HG03108 (cell line): ENCODE measurements around the gene GINS3.

Experiments
- ATAC-seq: cut with Tn5 transposase; IDR thresholded peaks from one replicate; pipeline ENCODE4 v1.9.1; 2021; ENCODE audit warnings: moderate library complexity; ENCODE audit not compliant: unreplicated experiment

Gene GINS3

DNA sequence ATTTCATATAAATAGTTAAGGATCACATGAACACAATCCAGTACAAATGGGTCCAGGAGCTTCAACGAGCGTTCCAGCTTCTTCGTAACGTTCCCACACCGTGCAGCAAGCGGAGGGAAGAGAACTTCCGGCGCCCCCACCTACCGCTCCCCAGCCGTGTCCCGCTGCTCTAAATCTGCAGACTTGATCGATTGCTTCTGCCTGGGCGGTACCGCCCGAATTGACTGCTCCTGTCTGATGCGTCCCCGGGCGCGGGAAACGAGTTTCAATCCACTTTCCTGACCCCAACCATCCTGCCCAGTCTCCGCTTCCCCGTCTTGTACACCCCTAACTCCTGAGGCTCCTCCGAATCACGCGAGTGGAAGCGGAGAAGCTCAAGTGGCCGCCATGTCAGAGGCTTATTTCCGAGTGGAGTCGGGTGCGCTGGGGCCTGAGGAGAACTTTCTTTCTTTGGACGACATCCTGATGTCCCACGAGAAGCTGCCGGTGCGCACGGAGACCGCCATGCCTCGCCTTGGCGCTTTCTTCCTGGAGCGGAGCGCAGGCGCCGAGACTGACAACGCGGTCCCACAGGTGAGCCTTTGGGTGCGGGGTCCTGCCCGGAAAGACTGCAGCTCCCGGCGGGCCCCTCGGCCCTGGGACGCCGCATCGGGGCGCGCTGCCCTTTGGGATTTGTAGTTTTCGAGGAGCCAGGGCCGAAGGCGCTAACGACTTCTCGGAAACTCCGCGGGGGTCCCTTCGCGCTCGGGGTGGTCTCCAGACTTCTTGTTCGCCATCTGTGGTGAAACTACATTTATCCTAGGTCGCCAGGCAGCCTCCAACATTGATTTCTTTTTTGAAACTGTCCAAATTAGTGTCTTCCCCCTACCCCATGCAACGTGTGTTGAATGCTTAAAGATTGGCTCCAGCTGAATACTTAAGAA is at the start of gene GINS3:
Gene GINS3, plus strand, starts transcription at position 257 of the 923 bp plus-strand sequence. Its CDS starts 131 bp downstream, at position 388.
- ATAC-seq = peak; percentile 95

DNA sequence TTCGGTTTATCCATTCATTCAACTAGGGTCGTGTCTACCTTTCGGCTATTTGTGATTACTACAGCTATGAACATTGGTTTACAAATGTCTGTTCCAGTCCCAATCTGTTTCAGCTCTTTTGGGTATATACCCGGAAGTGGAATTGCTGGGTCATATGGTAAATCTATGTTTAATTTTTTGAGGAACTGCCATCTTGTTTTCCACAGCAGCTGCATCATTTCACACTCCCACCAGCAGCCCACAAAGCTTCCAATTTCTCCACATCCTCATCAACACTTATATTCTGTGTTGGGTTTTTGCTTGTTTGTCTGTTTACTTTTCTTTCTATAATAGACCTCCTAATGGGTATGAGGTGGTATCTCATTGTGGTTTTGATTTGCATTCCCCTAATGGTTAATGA is 48.7 kb upstream of the GINS3 start:
- ATAC-seq = no peak

DNA sequence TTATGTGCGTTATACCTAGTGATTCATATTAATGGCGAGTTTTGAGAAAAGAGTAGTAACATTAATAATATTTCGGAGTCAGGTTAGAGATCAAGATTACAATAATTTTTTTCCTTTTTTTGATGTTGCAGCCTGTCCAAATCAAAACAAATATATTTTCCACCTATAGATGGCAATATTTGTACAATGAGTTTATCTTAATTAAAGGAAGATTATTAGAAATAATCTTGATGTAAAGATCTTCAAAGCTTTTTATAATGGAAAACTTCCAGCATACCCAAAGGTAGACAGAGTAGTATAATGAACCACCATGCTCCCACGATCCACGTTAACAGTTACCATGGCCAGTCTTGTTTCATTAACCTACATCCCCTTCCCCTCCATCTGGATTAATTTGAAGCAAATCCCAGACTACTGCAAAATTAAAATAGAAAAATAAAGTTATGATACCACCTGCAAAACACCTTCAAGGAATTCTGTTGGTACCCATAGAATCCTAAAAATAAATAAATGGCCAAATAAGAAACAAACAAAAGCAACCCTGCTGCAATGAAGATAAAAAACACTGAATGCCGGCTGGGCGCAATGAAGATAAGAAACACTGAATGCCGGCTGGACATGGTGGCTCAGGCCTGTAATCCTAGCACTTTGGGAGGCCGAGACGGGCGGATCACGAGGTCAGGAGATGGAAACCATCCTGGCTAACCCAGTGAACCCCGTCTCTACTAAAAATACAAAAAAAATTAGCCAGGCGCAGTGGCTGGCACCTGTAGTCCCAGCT is 46.5 kb upstream of the GINS3 start:
- no peak for ATAC-seq

DNA sequence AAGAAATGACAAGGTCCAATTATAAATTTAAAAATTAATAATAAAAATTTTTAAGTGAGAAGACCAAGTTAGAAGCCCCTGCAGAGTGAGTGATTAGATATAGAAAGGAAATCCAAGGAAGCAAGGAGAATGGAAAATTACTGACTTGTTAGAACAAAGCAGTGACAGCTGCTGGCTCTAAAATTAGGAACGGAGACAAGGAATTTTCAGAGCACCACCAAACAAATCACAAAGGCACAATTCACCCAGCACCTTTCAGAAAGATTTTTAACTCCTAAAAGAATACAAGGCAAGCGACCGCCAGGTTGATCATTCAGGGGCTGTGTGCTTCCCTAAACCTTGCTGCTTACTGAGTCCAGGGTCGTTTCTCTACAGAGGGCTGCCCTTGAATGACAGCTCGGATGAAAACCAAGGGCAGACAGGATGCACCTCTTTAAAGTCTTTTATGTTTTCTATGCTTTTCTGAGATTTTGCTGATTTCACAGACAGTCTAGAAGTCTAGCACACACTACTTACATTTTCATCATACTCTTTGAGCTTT is 45.4 kb upstream of the GINS3 start:
- no peak for ATAC-seq

DNA sequence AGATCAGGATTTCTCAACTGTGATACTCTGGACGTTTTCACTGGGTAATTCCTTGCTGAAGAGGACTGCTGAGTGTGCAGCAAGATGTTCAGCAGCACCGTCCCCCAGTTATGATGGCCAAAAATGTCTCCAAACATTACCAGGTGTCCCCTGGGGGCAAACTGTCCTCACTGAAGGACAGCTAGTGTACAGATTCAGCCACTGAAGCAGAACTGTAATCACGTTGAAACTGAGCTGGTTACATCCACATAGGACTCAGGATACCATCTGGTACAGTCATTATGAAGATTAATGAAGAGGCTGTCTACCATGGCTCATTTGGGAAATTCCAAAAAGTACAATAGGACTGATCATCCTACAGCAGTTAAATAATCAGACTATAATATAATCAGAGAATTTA is 43.3 kb upstream of the GINS3 start:
- ATAC-seq = no peak

DNA sequence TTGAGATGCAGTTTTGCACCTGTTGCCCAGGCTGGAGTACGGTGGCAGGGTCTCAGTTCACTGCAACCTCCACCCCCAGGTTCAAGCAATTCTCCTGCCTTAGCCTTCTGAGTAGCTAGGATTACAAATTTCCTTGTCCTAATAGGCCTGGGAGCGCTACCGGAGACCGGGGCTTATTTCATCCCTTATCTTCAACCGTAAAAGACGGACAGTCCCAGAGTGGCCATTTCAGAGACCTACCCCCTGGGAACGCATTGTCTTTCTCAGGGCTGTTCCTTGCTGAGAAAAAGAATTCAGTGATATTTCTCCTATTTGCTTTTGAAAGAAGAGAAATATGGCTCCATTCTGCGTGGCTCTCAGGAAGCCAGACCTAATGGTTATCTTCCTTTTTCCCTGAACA is 39.6 kb upstream of the GINS3 start:
- no peak for ATAC-seq

DNA sequence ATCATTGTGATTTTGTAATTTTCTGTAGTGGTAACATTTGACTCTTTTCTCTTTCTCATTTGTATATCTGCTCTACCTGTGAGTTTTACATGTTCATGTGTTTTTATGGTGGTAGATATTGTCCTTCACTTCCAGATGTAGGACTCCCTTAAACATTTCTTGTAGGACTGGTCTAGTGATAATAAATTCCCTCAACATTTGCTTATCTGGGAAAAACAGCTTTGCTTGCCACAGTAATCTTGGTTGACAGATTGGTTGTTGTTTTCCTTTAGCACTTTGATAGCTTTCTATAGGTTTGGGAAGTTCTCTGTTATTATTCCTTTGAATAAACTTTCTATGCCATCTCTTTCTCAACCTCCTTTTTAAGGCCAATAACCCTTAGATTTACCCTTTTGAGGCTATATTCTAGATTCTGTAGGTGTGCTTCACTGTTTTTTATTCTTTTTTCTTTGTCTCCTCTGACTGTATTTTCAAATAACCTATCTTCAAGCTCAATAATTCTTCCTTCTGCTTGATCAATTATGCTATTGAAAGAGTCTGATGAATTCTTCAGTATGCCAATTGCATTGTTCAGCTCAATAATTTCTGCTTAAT is 32.1 kb upstream of the GINS3 start:
- no peak for ATAC-seq

DNA sequence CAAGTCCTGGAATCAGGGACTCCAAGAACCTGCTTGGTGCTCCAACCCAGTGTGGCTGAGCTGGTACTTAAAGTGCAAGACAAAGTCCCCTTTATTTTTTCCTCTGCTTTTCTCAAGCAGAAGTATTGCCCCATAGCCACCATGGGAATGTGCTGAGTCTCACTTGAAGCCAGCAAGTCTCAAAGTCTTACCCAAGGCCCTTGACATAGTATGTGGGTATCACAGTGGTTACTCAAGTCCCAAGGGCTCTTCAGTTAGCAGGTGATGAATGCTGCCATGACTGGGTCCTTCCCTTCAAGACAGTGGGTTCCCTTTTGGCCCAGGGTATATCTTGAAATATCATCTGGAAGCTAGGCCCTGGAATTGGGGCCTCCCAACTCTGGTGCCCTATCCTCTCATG is 30.5 kb upstream of the GINS3 start:
- ATAC-seq = no peak

DNA sequence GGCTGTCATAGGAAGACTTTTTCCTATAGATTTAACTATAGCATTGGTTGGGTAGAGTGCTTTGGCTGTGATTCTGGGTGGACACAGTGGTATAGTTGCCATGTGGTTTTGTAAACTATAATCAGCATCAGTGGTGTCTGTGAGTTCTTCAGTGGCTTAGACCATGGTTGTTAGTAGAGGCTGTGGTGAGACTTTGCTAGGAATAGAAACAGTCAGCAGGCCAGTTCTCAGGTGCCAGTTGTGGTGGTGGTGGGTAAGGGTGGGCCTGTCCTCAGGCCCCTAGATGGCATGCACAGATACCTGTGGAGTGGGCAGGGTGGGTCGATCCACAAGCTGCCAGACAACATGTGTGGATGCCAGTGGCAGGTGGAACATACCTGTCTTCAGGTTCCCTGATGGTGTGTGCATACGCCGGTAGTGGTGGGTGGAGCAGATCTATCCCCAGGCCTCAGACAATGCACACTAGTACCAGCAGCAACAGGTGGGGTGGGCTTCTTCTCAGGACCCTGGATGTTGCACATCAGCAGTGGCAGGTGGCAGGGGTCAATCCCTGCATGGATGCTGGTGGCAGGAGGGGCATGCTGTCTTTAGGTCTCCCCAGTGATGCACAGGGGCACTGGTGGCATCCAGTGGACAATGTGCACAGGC is 28.4 kb upstream of the GINS3 start:
- ATAC-seq = no peak

DNA sequence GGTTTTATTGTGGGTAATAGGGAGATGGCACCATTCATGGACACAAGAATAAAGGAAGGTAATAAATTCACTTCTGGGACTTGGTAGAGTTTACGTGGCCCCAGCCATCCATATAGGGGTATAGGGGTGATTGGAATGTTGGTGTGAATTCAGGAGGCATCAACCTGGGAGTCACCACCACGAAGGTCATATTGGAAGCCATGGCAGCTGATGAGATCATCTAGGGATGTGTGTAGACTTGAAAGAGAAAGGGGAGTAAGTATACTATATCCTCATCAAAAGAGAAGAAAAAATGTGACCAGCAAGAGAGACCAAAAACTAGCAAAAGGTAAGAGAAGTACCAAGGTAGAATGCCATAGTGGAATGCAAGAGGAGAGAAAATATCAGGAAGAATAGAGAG is 26.6 kb upstream of the GINS3 start:
- no peak for ATAC-seq

DNA sequence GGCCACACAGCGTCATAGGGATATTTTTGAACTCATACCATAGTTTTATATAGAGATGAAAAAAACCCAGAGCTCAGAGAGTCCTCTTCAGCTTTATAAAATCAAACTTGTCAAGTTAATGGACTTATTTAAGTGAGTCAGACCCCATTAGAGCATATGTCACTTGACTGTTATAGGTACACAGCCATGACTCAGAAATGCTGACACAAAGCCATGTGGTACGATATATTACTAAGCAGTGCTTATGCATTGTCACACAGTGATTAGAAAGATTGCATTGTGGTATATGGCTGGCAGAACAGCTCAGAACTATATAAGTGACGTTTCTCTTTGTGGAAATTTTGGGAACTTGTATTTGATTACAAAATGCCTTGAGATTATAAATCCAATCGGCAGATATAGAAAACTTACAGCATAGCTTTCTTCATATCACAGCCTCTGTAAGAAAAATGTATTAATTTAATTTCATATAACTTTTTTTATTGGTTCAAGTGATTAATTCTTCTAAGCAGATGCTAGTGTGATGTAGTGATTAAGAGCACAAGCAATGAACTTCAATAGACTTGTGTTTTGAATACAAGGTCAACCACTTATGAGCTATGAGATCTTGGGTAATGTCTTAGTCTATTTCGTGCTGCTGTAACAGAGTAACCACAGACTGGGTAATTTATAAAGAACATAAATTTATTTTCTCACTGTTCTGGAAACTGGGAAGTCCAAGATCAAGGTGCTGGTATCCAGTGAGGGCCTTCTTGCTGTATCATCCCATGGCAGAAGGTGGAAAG is 25.8 kb upstream of the GINS3 start:
- ATAC-seq = no peak

DNA sequence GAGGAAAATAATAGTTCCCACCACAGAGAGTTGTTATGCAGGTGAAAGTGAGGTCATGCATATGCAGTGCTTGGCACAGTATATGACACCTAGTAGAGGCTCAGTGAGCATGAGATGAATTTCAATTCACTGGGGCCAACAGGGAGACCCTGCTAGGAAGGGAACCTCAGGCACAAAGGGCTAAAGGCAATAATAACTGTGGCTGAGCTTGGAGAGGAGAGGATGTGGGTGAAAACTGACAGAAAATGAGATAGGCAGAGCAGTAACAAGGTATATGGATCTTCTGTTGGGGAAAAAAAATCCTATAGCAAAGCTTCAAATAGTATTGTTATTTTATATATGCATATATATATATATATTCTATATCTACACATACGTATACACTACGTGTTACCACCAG is 25.0 kb upstream of the GINS3 start:
- ATAC-seq = no peak

DNA sequence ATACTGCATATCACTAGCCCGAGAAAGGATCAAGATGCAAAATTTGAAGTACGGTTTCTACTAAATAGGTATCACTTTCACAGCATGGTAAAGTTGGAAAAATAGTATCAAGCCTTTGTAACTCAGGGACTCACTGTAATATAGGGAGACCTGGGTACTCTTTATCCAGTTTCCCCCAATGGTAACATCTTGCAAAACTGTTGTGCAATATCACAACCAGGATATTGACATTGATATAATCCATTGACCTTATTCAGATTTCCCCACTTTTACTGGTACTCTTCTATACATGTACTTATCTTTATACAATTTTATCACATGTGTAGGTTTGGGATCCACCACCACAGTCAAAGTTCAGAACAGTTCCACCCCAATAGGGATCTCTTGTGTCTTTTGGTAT is 20.4 kb upstream of the GINS3 start:
- no peak for ATAC-seq

DNA sequence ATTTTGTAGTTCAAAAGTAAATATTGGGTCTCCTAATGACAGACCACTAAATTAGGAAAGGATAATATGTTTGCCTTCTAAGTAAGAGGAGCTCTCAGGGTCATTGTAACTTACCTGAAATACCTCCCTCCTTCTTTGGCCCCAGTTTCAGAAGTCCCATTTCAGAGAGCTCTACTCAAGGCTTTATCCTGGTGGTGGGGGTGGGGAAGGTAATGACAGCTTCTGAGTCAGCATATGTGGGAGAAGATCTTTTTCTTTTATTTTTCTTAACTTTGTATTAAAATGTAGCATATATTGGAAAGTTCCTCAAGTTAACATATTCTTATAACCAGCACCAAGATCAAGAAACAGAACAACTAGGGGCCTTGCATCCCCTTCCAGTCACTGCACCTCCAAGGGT is 16.9 kb upstream of the GINS3 start:
- ATAC-seq = no peak

DNA sequence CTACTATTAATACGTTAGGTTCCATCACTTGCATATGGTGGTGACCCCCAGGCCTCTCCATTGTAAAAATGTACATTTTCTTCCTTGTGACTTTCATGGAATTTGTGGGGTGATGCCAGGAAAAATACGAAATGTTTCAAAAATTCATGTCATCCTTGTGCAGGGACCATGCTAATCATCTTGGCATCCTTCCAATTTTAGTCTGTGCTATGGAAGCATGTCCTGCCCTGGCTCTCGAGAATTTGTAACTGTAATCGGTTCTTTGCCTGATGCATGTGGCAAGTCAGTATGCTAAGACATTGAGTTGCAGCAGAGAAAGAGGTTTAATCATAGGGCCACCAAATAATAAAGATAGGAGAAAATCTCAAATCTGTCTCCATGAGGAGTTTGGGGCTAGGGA is 14.3 kb upstream of the GINS3 start:
- no peak for ATAC-seq

DNA sequence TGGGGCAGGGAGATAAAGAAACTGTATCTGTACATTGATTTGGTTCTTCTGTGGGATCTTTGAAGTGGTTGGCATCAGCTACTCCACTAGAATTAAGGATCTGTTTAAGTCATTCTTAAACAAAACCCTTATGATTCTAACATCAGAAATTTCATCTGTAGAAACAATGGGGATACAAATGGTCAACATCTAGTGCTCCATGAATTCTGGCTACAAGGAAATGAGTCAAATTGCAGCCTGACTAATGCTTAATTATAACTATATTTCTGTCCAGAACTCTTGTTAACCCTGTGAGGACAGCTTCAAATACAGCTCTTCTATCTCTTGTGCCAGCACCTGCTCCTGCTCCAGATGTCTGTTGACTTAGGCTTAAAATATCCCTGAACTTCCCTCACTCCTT is 13.9 kb upstream of the GINS3 start:
- ATAC-seq = no peak

DNA sequence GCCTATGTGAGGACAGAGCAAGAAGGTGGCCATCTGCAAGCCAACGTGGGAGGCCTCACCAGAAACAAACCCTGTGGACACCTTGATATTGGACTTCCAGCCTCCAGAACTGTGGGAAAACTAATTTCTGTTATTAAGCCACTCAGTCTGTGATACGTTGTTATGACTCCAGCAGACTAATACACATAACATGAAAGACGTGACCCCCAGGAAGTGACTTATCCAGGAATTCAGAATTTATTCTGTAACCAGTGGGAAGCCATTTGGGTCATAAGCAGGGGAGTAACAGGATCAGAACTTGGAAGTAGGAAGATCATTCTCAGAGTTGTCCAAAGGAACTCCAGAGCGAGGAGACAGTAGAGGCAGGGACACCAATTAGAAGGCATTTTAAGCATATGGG is 12.5 kb upstream of the GINS3 start:
- no peak for ATAC-seq

DNA sequence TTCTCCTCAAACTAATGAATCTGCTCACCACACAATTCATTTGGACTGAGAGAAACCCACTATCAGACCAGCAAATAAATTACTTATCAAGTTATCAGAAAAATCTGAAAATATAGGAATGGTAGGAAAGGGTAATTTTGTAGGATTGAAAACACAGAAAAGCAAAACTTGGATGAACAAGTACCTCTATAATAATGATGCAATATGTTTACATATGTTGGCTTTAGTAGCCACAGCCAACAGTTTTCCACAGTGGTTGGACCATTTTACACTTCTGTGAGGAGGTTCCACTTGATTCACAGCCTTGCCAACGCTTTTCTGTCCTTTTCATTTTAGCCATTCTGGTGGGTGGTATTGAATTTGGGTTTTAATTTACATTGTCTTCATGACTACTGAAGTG is 10.6 kb upstream of the GINS3 start:
- no peak for ATAC-seq

DNA sequence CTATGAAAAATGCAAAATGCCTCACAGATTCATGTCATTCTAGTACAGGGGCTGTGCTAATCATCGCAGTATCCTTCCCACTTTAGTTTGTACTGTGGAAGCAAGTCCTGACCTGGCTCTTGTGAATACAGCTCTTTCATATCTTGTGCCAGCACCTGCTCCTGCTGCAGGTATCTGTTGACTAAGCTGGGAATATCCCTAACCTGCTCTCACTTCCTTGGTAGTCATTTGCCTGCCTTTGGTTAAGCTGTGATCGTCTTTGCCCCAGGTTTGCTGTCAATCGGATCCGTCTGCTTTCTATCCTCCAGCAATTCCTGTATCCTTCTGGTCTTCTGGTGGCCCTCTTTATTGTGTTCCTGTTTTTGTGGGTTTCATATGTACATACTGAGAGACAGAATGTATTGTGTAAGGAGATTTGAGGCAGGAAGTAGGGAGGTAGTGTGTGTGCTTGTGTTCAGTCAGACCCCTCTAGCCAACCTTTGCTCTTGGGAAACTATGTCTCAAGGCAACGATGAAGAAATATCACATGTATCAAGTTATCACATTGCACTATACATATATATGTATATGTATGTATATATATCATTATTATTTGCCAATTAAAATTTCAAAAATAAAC is 7.7 kb upstream of the GINS3 start:
- ATAC-seq = no peak
